Activated gamma-delta T cell (primary cell): ENCODE data around the gene RMND5B.
"Not testable (repeated sequence)": the region's sequence is repeated elsewhere in the genome, so short reads cannot be mapped to it uniquely, and the experiment has no call there.

ENCODE experiments used
- DNase-seq: peaks from one replicate; lab custom pipeline; 2025; lab: John Stamatoyannopoulos, UW

RMND5B gene

DNA sequence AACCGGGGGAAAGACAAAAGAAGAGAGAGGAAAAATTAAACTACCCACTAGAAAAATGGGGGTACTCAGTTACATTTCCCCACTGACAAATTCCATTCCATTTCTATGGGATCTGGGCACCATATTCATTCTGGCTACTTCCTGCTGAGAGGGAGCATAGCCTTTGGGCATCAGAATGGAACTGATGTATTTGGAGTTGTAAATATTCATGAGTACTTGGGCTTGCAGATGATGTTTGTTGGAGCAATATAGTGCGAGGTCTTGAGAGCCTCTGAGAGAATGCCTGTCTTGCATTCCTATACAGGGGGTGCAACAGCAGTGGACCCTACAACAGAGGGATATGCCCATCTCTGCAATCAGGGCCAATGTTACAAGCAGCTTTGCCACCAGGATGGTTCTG, 39.6 kb downstream of the RMND5B start:
- no peak for DNase-seq

DNA sequence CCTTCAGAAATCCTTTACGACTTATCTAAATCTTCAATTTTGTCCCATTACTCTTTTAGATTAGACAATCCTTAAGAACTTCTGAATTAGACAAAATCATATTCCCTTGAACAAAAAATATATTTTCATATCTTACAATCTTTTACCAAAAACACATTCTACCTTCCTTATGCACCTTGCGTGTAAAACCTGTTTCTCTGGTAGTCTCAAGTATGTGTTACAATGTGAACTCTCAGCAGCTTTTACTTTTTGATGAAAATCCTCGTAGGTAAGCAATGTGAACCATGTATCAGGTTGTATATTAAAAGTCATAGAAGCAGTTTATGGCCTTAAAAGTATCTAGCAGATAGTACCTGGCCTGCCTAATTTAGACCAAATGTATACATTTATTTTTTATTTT, 43.6 kb downstream of the RMND5B start:
- no peak for DNase-seq

DNA sequence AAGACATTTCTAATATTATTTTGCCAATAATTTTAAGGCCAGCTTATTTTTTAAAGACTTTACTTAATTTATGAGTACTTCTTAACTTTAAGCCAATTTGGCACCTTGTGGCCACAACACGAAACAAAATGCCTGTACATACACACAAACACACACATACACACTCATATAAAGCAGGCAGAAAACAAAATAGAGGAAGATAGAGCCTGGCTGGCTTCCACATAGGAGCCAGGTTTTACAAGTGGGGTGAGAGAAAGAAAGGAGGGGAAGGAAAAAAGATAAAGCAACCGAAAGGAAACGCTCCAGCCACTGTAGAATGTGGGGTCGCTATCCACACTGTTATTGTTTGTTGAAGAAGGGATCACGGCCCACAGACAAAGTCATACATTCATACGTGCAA, 46.0 kb downstream of the RMND5B start:
- no peak for DNase-seq

DNA sequence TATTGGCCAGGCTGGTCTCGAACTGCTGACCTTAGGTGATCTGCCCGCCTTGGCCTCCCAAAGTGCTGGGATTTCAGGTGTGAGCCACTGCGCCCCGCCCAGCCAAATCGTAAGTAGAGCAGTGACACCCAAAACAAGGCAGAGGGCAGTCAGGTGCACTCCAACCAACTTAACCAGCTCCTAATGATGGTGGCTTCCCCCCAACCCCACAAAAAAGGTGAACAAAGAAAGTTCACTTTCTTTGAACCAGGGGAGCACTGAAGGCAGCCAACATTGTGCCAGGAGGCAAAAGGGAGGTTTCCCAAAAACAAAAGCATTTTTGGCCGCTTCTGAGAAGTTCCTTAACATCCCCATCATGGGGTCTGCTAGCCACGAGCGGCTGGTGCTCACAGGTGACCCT, 46.8 kb downstream of the RMND5B start:
- no peak for DNase-seq

DNA sequence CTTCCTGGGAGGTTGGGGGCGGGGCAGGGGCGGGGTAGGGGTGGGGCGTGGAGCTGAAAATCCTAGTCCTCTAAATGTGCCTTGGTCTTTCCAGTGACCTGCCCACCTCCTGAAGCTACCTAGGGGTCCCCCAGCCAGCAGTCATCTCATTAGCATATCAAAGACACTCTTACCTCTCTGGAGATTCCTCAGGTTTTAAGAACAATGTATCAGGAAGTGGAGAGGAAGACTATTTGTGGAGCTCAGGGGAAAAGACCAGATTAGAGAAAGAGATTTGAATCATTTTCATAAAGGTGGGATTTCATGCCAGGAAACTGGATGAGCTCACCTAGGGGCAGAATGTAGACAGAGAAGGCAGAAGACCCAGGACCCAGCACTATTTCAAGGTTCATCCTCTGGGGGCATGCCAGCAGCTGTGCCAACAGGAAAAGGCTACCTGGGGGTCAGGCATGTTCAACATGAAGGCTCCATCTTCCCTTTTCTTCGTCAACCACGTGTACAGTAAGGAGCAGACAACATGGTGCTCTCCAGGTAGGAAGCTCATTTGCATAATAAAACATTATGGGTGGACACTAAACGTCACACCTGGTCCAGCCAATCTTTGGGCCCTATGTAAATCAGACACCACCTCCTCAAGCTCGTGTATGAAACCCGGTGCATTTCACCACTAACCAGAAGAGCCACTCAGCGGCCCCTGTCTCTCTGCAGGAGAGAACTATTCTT, 49.5 kb downstream of the RMND5B start:
- DNase-seq, result no peak

DNA sequence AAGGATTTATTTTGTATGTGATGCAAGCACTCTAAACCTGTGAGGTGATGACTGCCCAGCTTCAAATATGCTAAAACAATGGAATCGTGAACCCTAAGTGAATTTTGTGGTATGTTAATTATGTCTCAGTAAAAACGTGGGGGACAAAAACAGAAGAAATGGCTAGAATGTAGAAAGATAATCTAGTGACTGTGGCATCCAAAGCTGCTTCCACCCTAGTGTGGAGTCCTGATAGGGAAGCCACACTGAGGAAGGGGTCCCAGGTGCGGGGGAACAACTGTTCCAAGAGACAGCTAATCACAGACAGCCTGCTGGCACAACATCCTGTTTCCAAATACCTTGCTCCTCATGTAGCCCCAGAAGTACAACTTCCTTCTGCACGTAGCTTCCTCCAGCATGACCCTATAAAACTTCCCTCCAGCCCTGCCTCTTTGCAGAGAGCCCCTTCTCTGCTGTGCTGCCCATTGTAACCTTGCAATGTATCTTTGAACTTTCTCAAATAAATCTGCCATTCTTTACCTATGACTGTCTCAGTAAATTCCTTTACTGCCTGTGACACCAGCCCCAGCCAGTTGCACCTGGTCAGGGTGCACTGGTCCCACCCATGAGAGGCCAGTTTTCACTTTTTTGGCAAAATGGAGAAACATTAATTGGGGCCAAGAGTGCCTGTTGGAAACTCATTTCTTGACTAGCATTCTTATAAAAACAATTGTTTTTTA, 51.5 kb downstream of the RMND5B start:
- no peak for DNase-seq

DNA sequence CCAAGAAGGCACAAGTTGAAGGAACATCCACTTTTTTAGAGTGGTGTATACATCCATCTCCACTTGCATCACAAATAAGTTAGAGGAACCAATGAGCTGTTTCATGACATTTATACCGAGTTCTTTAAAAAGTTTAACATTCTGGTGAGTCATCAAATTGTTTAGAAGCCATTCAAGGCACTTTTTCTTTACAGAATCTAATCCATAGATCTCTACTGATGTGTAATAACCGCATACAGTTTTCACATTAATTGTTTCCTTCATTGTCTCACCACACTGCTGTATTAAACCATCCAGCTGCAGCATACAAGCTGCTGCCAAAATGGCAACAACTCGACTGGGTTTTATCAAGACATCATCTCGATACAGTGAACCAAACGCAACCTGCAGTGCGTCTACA, 55.6 kb downstream of the RMND5B start:
- DNase-seq, result no peak

DNA sequence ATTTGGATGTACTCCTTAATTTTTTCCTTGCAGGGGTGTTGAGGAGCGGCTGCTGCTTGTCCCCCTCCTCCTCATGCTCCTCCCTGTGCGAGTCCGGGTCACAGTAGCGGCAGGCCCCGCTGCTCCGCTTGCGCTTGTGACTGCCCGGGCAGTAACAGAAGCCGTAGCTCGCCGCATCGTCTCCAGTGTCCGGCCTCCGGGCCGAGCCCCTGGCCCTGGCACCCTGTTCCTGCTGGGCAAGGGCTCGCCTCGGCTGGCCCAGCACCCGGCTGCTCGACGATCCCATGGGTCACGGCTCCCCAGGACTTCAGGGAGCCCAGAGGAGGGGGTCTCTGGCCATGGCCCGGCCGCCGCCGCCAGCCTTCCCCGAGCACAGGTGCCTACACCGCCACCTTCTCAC, 56.2 kb downstream of the RMND5B start, which contains the start of gene GMCL2:
GMCL2 (minus strand) TSS at position 358 of the 400 bp plus-strand sequence; CDS start at position 286, 72 bp downstream.
- DNase-seq, result no peak

DNA sequence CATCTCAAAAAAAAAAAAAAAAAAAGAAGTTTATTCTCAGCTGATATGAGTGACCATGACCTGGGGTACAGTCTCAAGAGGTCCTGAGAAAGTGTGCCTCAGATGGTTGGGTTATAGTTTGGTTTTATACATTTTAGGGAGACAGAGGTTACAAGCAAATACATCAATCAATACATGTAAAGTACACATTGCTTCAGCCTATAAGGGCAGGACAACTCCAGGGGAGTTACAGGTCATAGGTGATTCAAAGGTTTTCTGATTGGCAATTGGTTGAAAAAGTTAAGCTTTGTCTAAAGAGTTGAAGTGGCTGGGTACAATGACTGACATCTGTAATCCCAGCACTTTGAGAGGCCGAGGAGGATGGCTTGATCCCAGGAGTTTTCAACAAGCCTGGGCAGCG, 58.6 kb downstream of the RMND5B start:
- no peak for DNase-seq

DNA sequence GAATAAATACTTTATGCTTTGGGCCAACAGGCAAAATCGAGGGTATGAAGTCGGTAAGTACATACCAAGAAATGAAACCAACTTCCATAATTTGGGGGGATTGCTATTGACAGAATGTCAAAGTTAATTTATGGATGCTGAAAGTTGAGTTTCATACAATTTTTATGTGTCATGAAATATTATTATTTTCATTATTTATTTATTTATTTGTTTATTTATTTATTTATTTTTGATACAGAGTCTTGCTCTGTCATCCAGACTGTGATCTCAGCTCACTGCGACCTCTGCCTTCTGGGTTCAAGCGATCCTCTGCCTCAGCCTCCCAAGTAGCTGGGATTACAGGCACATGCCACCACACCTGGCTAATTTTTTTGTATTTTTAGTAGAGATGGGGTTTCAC, 60.8 kb downstream of the RMND5B start:
- no peak for DNase-seq

DNA sequence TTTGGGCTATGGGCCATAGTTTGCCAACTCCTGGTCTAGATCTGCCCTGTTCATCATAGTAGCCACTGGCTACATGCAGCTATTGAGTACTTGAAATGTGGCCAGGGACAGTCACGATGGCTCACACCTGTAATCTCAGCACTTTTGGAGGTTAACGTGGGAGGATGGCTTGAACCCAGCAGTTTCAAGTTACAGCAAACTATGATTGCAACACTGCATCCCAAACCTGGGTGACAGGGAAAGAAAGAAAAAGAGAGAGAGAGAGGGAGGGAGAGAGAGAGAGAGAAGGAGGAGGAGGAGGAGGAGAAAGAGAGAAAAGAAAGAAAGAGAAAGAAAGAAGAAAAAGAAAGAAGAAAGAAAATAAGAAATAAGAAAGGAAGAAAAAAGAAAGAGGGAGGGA, 61.4 kb downstream of the RMND5B start:
- no peak for DNase-seq

DNA sequence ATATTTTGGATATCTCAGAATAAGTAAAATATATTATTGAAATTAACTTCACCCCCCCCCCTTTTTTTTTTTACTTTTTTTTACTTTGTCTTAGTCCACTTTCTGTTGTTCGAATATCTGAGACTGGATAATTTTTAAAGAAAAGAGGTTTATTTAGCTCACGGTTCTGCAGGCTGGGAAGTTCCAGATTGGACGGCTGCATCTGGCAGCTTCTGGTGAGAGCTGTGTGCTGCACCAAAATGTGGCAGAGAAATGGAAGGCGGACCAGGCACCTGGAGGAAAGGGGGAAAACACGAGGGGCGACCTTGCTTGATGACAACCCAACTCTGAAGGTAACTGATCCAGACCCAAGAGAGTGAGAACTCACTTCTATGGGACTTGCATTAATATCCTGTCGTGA, 62.0 kb downstream of the RMND5B start:
- no peak for DNase-seq

DNA sequence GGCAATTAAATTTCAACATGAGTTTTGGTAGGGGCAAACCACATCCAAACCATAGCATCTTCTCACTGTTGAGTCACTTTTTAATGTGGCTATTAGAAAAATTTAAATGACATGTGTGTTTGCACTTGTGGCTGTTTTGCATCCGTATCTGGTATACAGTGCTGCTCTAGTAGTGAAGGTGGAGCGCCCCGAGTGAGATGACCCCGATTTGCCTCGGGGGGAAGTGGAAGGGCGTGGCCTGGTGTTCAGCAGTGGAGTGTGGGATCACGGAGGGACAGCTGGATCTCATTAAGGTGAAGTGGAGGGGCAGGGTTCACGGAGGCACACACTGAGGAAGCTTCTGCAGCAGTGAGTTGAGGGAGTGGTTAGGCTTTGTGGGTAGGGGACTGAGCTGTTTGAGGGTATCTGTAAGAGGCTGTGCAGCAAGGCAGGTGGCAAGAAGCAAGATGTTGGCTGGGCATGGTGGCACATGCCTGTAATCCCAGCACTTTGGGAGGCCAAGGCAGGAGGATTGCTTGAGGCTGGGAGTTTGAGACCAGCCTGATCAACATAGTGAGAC, 62.5 kb downstream of the RMND5B start:
- no peak for DNase-seq

DNA sequence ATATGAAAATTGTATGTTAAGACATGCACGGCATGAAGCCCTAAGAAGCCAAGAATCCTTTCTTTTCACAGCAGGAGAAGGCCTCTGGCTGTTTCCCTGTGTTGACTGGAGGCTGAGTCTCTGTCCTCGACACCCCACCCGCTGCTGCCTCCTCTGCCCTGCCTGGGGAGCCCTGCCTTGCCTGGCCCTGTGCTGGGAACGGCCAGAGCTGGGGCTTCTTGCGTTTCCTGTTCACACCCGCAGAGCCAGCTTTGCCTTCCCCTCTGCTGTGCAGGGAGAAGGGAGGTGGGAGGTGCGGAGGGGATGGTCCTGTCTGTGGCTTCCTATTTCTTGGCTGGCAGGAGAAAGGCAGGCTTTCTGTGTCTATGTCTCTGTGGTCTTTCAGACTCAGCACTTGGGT, 63.2 kb downstream of the RMND5B start:
- DNase-seq, result no peak

DNA sequence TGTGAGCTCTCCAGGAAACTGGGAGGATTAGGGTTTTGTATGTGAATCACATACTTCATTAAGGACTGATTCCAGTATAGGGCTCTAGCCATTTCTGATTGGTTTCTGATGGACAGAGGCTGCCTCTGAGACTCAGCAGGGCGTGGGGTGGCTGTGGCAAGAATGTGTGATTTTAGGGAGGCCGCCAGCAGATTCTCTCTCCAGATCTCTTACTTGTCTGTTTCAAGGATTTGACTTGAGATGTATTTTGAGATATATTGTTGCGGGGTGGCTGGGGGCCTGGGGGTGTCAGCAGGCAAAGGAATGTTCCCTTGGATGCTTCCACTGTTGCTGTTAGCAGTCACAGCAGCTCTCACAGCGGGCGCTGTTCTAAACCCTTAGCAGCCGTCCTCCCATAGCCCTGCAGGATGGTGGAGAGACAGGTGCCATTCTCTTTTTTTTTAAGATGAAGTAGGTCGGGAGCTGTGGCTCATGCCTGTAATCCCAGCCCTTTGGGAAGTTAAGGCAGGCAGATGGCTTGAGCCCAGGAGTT, 65.5 kb downstream of the RMND5B start:
- no peak for DNase-seq

DNA sequence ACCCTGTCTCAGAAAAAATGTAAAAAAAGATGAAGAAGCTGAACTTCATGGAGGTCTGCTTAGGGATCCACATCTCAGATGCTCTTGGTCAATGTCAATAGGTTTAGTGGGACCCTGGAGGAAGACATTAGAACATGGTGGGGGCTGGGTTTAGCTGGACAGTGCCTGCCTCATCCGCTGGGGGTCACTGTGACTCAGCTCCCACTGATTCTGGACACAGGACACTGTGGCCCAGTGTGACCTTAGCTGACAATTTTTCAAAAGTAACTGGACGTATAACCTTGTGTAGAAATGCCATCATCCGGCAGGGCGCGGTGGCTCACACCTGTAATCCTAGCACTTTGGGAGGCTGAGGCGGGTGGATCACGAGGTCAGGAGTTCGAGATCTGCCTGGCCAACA, 66.2 kb downstream of the RMND5B start:
- DNase-seq, result no peak

DNA sequence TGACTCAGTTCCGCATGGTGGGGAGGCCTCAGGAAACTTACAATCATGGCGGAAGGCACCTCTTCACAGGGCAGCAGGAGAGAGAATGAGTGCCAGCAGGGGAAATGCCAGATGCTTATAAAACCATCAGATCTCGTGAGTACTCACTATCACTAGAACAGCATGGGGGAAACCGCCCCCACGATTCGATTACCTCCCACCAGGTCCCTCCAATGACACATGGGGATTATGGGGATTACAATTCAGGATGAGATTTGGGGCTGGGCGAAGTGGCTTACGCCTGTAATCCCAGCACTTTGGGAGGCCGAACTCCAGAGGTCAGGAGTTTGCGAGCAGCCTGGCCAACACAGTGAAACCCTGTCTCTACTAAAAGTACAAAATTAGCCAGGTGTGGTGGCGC, 67.3 kb downstream of the RMND5B start:
- not testable (repeated sequence) for DNase-seq

DNA sequence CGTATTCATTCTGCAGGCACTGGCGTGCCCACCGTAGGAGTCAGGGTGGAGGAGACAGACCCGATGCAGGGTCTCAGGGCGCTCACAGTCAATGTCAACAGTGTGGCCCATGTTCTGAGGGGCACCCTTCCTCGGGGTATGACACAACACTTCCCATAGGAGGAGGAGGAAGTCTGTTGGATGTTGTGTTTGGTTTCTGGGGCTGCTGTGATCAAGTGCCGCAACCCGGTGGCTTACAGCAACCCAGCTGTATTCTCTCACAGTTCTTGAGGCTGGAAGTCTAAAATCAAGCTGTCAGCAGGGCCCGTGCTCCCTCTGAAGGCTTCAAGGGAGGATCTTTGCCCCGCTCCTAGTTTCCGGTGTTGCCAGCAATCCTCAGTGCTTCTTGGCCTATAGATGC, 67.9 kb downstream of the RMND5B start:
- no peak for DNase-seq

DNA sequence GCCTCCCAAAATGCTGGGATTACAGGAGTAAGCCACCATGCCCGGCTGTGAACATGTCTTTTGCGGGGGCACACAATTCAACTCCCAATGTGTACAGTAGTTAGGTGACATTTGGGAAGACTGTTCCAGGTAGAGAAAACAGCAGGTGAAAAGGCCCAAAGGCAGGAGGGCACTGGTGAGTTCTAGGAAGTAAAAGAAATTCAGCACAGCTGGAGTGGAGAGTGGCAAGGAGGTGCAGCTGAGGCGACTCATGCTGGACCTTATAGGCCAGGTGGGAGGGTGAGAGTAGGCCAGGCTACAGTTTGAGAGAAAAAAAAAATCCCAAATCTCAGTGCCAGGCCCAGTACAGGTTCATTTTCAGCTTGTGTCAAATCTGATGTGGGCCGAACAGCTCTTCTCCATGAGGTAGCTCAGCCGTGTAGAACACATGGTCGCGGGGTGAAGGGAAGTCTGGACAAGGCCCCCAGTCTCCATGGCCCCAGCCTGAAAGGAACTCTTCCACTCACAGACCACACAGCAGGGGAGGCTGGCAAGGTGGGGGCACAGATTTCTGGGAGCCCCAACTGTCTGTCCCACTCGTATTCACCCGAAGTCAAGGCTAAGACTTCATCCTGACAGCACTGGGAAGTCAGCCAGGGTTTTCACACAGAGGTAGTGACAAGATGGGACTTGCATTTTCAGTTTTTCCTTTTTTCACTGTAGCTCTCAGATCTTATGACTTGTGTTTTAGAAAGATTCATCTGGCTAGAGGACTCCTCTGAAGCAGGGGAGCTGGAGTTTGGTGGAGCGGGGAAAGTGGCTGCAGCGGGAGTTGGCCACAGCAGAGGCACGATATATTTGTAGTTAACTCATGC, 69.0 kb downstream of the RMND5B start:
- DNase-seq, result no peak
